GM21367 (cell line): ENCODE data around the gene COL25A1.
"Not testable (repeated sequence)": the region's sequence is repeated elsewhere in the genome, so short reads cannot be mapped to it uniquely, and the experiment has no call there.

ENCODE experiments used
- ATAC-seq: cut with Tn5 transposase; IDR thresholded peaks from one replicate; pipeline ENCODE4 v1.9.1; 2021; ENCODE audit not compliant: unreplicated experiment

The COL25A1 gene

GRCh38 chr4:109174224-109174953 is 128.1 kb downstream of the COL25A1 start:
- ATAC-seq: no peak

- no peak for ATAC-seq
Observed at GRCh38 chr4:109172301-109172700, 130.2 kb downstream of the COL25A1 start.

- ATAC-seq: no peak
Observed at GRCh38 chr4:109171070-109171469, 131.4 kb downstream of the COL25A1 start.

- no peak for ATAC-seq
Observed at GRCh38 chr4:109169170-109169569, 133.3 kb downstream of the COL25A1 start.

- no peak for ATAC-seq
Observed at GRCh38 chr4:109166586-109166985, 135.9 kb downstream of the COL25A1 start.

GRCh38 chr4:109166126-109166525 is 136.3 kb downstream of the COL25A1 start:
- ATAC-seq: no peak

- no peak for ATAC-seq
Observed at GRCh38 chr4:109164011-109164410, 138.4 kb downstream of the COL25A1 start.

- ATAC-seq: no peak
Observed at GRCh38 chr4:109163493-109163892, 139.0 kb downstream of the COL25A1 start.

GRCh38 chr4:109162759-109163158 is 139.7 kb downstream of the COL25A1 start:
- ATAC-seq: no peak

- ATAC-seq: no peak
Observed at GRCh38 chr4:109160494-109160893, 142.0 kb downstream of the COL25A1 start.

GRCh38 chr4:109157696-109158095 is 144.8 kb downstream of the COL25A1 start:
- no peak for ATAC-seq

- no peak for ATAC-seq
Observed at GRCh38 chr4:109157205-109157604, 145.3 kb downstream of the COL25A1 start.

GRCh38 chr4:109156356-109156755 is 146.1 kb downstream of the COL25A1 start:
- no peak for ATAC-seq

GRCh38 chr4:109155682-109156283 is 146.7 kb downstream of the COL25A1 start:
- ATAC-seq: no peak

GRCh38 chr4:109155084-109155483 is 147.4 kb downstream of the COL25A1 start:
- no peak for ATAC-seq

- no peak for ATAC-seq
Observed at GRCh38 chr4:109154424-109154823, 148.0 kb downstream of the COL25A1 start.

- ATAC-seq: no peak
Observed at GRCh38 chr4:109149836-109150235, 152.6 kb downstream of the COL25A1 start.

- no peak for ATAC-seq
Observed at GRCh38 chr4:109148577-109149075, 153.8 kb downstream of the COL25A1 start.

GRCh38 chr4:109147135-109147534 is 155.3 kb downstream of the COL25A1 start:
- no peak for ATAC-seq

- ATAC-seq: no peak
Observed at GRCh38 chr4:109146499-109146898, 156.0 kb downstream of the COL25A1 start.

GRCh38 chr4:109138125-109138524 is 164.3 kb downstream of the COL25A1 start:
- not testable (repeated sequence) for ATAC-seq

- no peak for ATAC-seq
Observed at GRCh38 chr4:109134921-109135320, 167.5 kb downstream of the COL25A1 start.
